ENCODE measurements around the gene RFTN2. TPM values are rescaled to one million over a fixed set of nuclear protein-coding genes. Genes with fewer than 3 reads are reported as not detected.

The RFTN2 gene
- total RNA-seq, 2 experiments from 2014 or later = not detected

DNA sequence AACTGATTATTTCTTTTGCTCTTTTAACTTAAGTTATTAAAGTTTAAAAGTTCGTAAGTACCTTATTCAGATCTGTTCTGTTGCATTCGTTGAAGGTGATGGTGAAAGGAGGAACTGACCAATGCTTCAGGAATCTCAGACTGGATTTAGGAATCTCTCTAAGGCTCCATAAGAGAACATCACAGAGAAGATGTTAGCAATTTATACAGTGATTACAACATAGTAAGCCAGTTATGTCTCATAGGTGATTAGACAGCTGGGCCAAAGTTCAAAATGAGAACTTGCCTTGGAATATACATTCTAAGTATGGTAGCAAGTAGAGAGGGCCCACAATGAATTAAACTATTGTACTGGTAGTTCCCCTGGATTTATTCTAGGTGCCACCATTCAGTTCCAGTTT lies 32.9 kb upstream of the RFTN2 start:
- ChIA-PET CTCF (ENCODE audit: unreplicated experiment) (no interaction called here), POLR2A (interaction anchor here (0.5 to 0.7 kb wide), 2 partner anchors 1210 to 1427 kb away, joined by 3 to 4 read pairs; no protein-coding TSS in a partner anchor)
- intact Hi-C loops (cut with micrococcal nuclease; ENCODE audit: unreplicated experiment) = loop anchor here (5.0 to 10.0 kb wide), 4 partner anchors 256 to 1064 kb away; partner anchors contain the start of gene COQ10B
- peak overlapping the region; percentile 90 for H3K4me3 ChIP-seq (ENCODE audit: low read depth, low read length, poor library complexity, severe bottlenecking)
- no peak for DNase-seq (ENCODE audit: low spot score)
- no peak for TF ChIP-seq EZH2phosphoT487 (IDR thresholded peaks at IDR 0.05; ENCODE audit: borderline replicate concordance, low read depth, low read length)
- TF ChIP-seq, protein P1, sequence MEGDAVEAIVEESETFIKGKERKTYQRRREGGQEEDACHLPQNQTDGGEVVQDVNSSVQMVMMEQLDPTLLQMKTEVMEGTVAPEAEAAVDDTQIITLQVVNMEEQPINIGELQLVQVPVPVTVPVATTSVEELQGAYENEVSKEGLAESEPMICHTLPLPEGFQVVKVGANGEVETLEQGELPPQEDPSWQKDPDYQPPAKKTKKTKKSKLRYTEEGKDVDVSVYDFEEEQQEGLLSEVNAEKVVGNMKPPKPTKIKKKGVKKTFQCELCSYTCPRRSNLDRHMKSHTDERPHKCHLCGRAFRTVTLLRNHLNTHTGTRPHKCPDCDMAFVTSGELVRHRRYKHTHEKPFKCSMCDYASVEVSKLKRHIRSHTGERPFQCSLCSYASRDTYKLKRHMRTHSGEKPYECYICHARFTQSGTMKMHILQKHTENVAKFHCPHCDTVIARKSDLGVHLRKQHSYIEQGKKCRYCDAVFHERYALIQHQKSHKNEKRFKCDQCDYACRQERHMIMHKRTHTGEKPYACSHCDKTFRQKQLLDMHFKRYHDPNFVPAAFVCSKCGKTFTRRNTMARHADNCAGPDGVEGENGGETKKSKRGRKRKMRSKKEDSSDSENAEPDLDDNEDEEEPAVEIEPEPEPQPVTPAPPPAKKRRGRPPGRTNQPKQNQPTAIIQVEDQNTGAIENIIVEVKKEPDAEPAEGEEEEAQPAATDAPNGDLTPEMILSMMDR (conservative IDR thresholded peaks at IDR 0.05; ENCODE audit: low read length) = no peak
- peaks cover 37% of the 10 kb centered on the region for H3K4me1 ChIP-seq (ENCODE audit: insufficient read depth, low read length, poor library complexity, severe bottlenecking)
- no peak overlapping the region for H3K27ac ChIP-seq (ENCODE audit: low read depth, low read length, poor library complexity, severe bottlenecking)
- H2AFZ ChIP-seq (ENCODE audit: low read length) = no peak overlapping the region
- peaks cover 55% of the 10 kb centered on the region for H3K36me3 ChIP-seq (ENCODE audit: insufficient read depth, low read length)
- H3K9me3 ChIP-seq (ENCODE audit: low read length) = no peaks in the 10 kb centered on the region
- H3K4me2 ChIP-seq (ENCODE audit: low read length) = peak overlapping the region; percentile 94
- no TSS peak for BruUV-seq (replicated peaks)
- H3K9me2 ChIP-seq (ENCODE audit: insufficient read depth, low read length) = no peaks in the 10 kb centered on the region
- peaks cover 78% of the 10 kb centered on the region for H3K79me2 ChIP-seq (ENCODE audit: insufficient read depth, low read depth, low read length)
- H4K20me1 ChIP-seq (ENCODE audit: insufficient read depth, low read length) = peaks cover 33% of the 10 kb centered on the region

DNA sequence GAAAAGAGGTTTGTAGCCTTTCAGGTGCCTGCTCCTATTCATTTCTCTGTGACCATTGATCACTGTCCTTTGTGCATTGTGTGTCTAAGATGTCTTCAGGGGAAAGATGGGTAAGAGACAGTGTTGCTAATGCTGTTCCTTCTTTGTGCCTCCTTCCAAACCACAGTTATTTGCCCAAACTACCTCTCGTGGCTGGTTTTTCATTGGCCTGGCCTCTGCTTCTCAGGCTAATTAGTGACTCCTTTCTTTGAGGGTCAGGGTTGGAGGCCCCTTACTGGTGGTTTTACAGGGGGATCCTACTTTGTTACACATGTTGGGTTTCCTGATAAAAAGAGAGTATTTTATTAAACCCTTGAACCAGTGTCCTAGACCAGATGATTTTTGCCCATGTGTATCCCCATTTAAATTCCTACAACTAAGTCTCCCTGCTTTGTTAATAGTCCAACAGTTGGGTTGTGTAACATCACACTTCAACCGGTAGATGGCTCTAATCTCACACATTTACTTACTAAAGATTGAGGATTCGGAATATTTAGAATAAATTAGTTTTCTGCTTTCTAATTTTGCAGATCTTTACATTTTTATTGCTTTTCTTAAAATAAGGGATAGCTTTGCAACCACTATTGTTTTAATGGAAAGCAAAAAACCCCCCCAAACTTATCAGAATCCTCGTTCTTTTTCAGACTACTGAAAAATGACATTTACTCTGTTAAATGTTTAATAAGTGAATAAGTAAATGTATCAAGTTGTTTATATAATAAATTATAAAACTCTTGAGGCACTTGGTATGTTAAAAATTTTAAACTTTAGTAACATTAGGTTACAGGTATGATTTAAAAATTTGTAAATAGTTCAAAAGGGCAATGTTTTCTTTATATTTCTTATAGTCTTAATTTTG lies 32.2 kb upstream of the RFTN2 start:
- H3K27ac ChIP-seq (ENCODE audit: low read depth, low read length, poor library complexity, severe bottlenecking) = no peak overlapping the region
- DNase-seq (ENCODE audit: low spot score) = peak; percentile 62
- intact Hi-C loops (cut with micrococcal nuclease; ENCODE audit: unreplicated experiment) = loop anchor here (1.0 to 10.0 kb wide), 6 partner anchors 70 to 1063 kb away; partner anchors contain the start of genes COQ10B and HSPD1
- POLR2A ChIA-PET = interaction anchor here (0.5 to 0.7 kb wide), 2 partner anchors 1211 to 1426 kb away, joined by 3 to 4 read pairs; no protein-coding TSS in a partner anchor
- peaks cover 37% of the 10 kb centered on the region for H3K4me1 ChIP-seq (ENCODE audit: insufficient read depth, low read length, poor library complexity, severe bottlenecking)
- peaks cover 47% of the 10 kb centered on the region for H3K36me3 ChIP-seq (ENCODE audit: insufficient read depth, low read length)
- H2AFZ ChIP-seq (ENCODE audit: low read length) = no peak overlapping the region
- CTCF ChIA-PET (ENCODE audit: unreplicated experiment) = interaction anchor here (0.5 kb wide), 1 partner anchor 207 kb away, joined by 3 read pairs; the partner anchor contains the start of gene HSPE1
- peaks cover 33% of the 10 kb centered on the region for H4K20me1 ChIP-seq (ENCODE audit: insufficient read depth, low read length)
- H3K4me2 ChIP-seq (ENCODE audit: low read length) = peak overlapping the region; percentile 94
- H3K9me3 ChIP-seq (ENCODE audit: low read length) = no peaks in the 10 kb centered on the region
- TSS peak; percentile 59 for BruUV-seq (replicated peaks)
- peak overlapping the region; percentile 90 for H3K4me3 ChIP-seq (ENCODE audit: low read depth, low read length, poor library complexity, severe bottlenecking)
- H3K79me2 ChIP-seq (ENCODE audit: insufficient read depth, low read depth, low read length) = peaks cover 70% of the 10 kb centered on the region
- no peaks in the 10 kb centered on the region for H3K9me2 ChIP-seq (ENCODE audit: insufficient read depth, low read length)
- TF ChIP-seq, protein P1 (conservative IDR thresholded peaks at IDR 0.05; ENCODE audit: low read length) = peak; percentile 95
- TF ChIP-seq EZH2phosphoT487 (IDR thresholded peaks at IDR 0.05; ENCODE audit: borderline replicate concordance, low read depth, low read length) = no peak
